GM21515 (cell line): Measurements from ENCODE around the gene POLD1.
"Not testable (repeated sequence)": the region's sequence is repeated elsewhere in the genome, so short reads cannot be mapped to it uniquely, and the experiment has no call there.

Source experiments
- ATAC-seq: cut with Tn5 transposase; IDR thresholded peaks from one replicate; pipeline ENCODE4 v1.9.1; 2021; ENCODE audit not compliant: unreplicated experiment

POLD1 gene

GRCh38 chr19:50390295-50390694 lies 6.1 kb downstream of the POLD1 start:
- not testable (repeated sequence) for ATAC-seq

GRCh38 chr19:50390952-50391351 lies 6.8 kb downstream of the POLD1 start:
- ATAC-seq = not testable (repeated sequence)

- ATAC-seq = no peak
Observed at GRCh38 chr19:50392759-50393158, 8.6 kb downstream of the POLD1 start.

GRCh38 chr19:50393589-50393988 lies 9.4 kb downstream of the POLD1 start:
- ATAC-seq = no peak

- ATAC-seq = no peak
Observed at GRCh38 chr19:50394017-50394416, 9.9 kb downstream of the POLD1 start.

- no peak for ATAC-seq
Observed at GRCh38 chr19:50398675-50399367, 14.7 kb downstream of the POLD1 start.

- ATAC-seq = no peak
Observed at GRCh38 chr19:50399368-50399745, 15.2 kb downstream of the POLD1 start.

- no peak for ATAC-seq
Observed at GRCh38 chr19:50401605-50402450, 17.7 kb downstream of the POLD1 start.

- ATAC-seq = no peak
Observed at GRCh38 chr19:50402544-50403301, 18.6 kb downstream of the POLD1 start.

- no peak for ATAC-seq
Observed at GRCh38 chr19:50406156-50406820, 22.1 kb downstream of the POLD1 start.

GRCh38 chr19:50406829-50407228 lies 22.7 kb downstream of the POLD1 start:
- no peak for ATAC-seq

- no peak for ATAC-seq
Observed at GRCh38 chr19:50409347-50409746, 25.2 kb downstream of the POLD1 start.

GRCh38 chr19:50410109-50410508 lies 26.0 kb downstream of the POLD1 start:
- ATAC-seq = no peak

- ATAC-seq = no peak
Observed at GRCh38 chr19:50412419-50412818, 28.3 kb downstream of the POLD1 start.

- ATAC-seq = no peak
Observed at GRCh38 chr19:50413096-50413495, 28.9 kb downstream of the POLD1 start.

GRCh38 chr19:50413531-50413930 lies 29.4 kb downstream of the POLD1 start:
- no peak for ATAC-seq

- no peak for ATAC-seq
Observed at GRCh38 chr19:50414864-50415660, 30.9 kb downstream of the POLD1 start.

GRCh38 chr19:50415661-50416033 lies 31.5 kb downstream of the POLD1 start:
- ATAC-seq = no peak

GRCh38 chr19:50416034-50416977 lies 32.2 kb downstream of the POLD1 start:
- no peak for ATAC-seq
